ENCODE measurements around the gene ADSS2.
"Not testable (repeated sequence)": the region's sequence is repeated elsewhere in the genome, so short reads cannot be mapped to it uniquely, and the experiment has no call there.

Gene ADSS2

GRCh38 chr1:244451539-244451950, at the start of gene ADSS2:
ADSS2 (minus strand) TSS chr1:244451909; CDS start chr1:244451817, 92 bp downstream.
- peak within 1 kb of the TSS; percentile 69 for H2AFZ ChIP-seq (ENCODE audit: low read length, unreplicated experiment)
- peak within 1 kb of the TSS; percentile 86 for H3K4me3 ChIP-seq (ENCODE audit: low read depth, low read length)
- peaks cover 35% of the 10 kb centered on the region for H3K4me1 ChIP-seq (ENCODE audit: control insufficient read depth, insufficient read depth, low read length, unreplicated experiment)
- H3K36me3 ChIP-seq (ENCODE audit: insufficient read depth, low read length): no peaks in the 10 kb centered on the region; the same call in 1 of the 2 replicates
- no peaks in the 10 kb centered on the region for H3K27me3 ChIP-seq (ENCODE audit: insufficient read depth, low read length)
- H3K79me2 ChIP-seq (ENCODE audit: control insufficient read depth, insufficient read depth, low read length, unreplicated experiment): peaks cover 47% of the 10 kb centered on the region
- peak within 1 kb of the TSS; percentile 81 for H3K27ac ChIP-seq (ENCODE audit: low read depth, low read length)

GRCh38 chr1:244500515-244500914, 48.8 kb upstream of the ADSS2 start:
- H3K4me3 ChIP-seq (ENCODE audit: low read depth, low read length); H3K36me3 ChIP-seq (ENCODE audit: insufficient read depth, low read length); H3K27me3 ChIP-seq (ENCODE audit: insufficient read depth, low read length); H2AFZ ChIP-seq (ENCODE audit: low read length, unreplicated experiment); H3K4me1 ChIP-seq (ENCODE audit: control insufficient read depth, insufficient read depth, low read length, unreplicated experiment); H3K79me2 ChIP-seq (ENCODE audit: control insufficient read depth, insufficient read depth, low read length, unreplicated experiment); H3K27ac ChIP-seq (ENCODE audit: low read depth, low read length): not testable (repeated sequence)

- not testable (repeated sequence) for H3K27me3 ChIP-seq (ENCODE audit: insufficient read depth, low read length); H3K36me3 ChIP-seq (ENCODE audit: insufficient read depth, low read length); H3K4me3 ChIP-seq (ENCODE audit: low read depth, low read length); H3K4me1 ChIP-seq (ENCODE audit: control insufficient read depth, insufficient read depth, low read length, unreplicated experiment); H2AFZ ChIP-seq (ENCODE audit: low read length, unreplicated experiment); H3K27ac ChIP-seq (ENCODE audit: low read depth, low read length); H3K79me2 ChIP-seq (ENCODE audit: control insufficient read depth, insufficient read depth, low read length, unreplicated experiment)
Observed at GRCh38 chr1:244499484-244499883, 47.8 kb upstream of the ADSS2 start.

- H3K4me3 ChIP-seq (ENCODE audit: low read depth, low read length): no peak overlapping the region
- H3K27ac ChIP-seq (ENCODE audit: low read depth, low read length): no peak overlapping the region
- H2AFZ ChIP-seq (ENCODE audit: low read length, unreplicated experiment): no peak overlapping the region
- H3K79me2 ChIP-seq (ENCODE audit: control insufficient read depth, insufficient read depth, low read length, unreplicated experiment): no peaks in the 10 kb centered on the region
- no peaks in the 10 kb centered on the region for H3K36me3 ChIP-seq (ENCODE audit: insufficient read depth, low read length)
- H3K4me1 ChIP-seq (ENCODE audit: control insufficient read depth, insufficient read depth, low read length, unreplicated experiment): no peaks in the 10 kb centered on the region
- no peaks in the 10 kb centered on the region for H3K27me3 ChIP-seq (ENCODE audit: insufficient read depth, low read length)
Observed at GRCh38 chr1:244497805-244498204, 46.1 kb upstream of the ADSS2 start.

GRCh38 chr1:244496186-244496585, 44.5 kb upstream of the ADSS2 start:
- no peak overlapping the region for H3K27ac ChIP-seq (ENCODE audit: low read depth, low read length)
- no peak overlapping the region for H2AFZ ChIP-seq (ENCODE audit: low read length, unreplicated experiment)
- H3K4me3 ChIP-seq (ENCODE audit: low read depth, low read length): no peak overlapping the region
- H3K36me3 ChIP-seq (ENCODE audit: insufficient read depth, low read length): no peaks in the 10 kb centered on the region
- H3K27me3 ChIP-seq (ENCODE audit: insufficient read depth, low read length): no peaks in the 10 kb centered on the region
- H3K79me2 ChIP-seq (ENCODE audit: control insufficient read depth, insufficient read depth, low read length, unreplicated experiment): no peaks in the 10 kb centered on the region
- H3K4me1 ChIP-seq (ENCODE audit: control insufficient read depth, insufficient read depth, low read length, unreplicated experiment): no peaks in the 10 kb centered on the region

GRCh38 chr1:244494653-244495052, 42.9 kb upstream of the ADSS2 start:
- H2AFZ ChIP-seq (ENCODE audit: low read length, unreplicated experiment): no peak overlapping the region
- H3K4me3 ChIP-seq (ENCODE audit: low read depth, low read length): no peak overlapping the region
- H3K79me2 ChIP-seq (ENCODE audit: control insufficient read depth, insufficient read depth, low read length, unreplicated experiment): no peaks in the 10 kb centered on the region
- H3K27ac ChIP-seq (ENCODE audit: low read depth, low read length): no peak overlapping the region
- H3K4me1 ChIP-seq (ENCODE audit: control insufficient read depth, insufficient read depth, low read length, unreplicated experiment): no peaks in the 10 kb centered on the region
- H3K36me3 ChIP-seq (ENCODE audit: insufficient read depth, low read length): no peaks in the 10 kb centered on the region
- H3K27me3 ChIP-seq (ENCODE audit: insufficient read depth, low read length): no peaks in the 10 kb centered on the region

- not testable (repeated sequence) for H3K36me3 ChIP-seq (ENCODE audit: insufficient read depth, low read length); H3K79me2 ChIP-seq (ENCODE audit: control insufficient read depth, insufficient read depth, low read length, unreplicated experiment); H3K4me3 ChIP-seq (ENCODE audit: low read depth, low read length); H3K27me3 ChIP-seq (ENCODE audit: insufficient read depth, low read length); H2AFZ ChIP-seq (ENCODE audit: low read length, unreplicated experiment); H3K27ac ChIP-seq (ENCODE audit: low read depth, low read length); H3K4me1 ChIP-seq (ENCODE audit: control insufficient read depth, insufficient read depth, low read length, unreplicated experiment)
Observed at GRCh38 chr1:244484971-244485370, 33.3 kb upstream of the ADSS2 start.

- no peak overlapping the region for H2AFZ ChIP-seq (ENCODE audit: low read length, unreplicated experiment)
- no peak overlapping the region for H3K27ac ChIP-seq (ENCODE audit: low read depth, low read length)
- no peaks in the 10 kb centered on the region for H3K4me1 ChIP-seq (ENCODE audit: control insufficient read depth, insufficient read depth, low read length, unreplicated experiment)
- H3K27me3 ChIP-seq (ENCODE audit: insufficient read depth, low read length): no peaks in the 10 kb centered on the region
- no peaks in the 10 kb centered on the region for H3K79me2 ChIP-seq (ENCODE audit: control insufficient read depth, insufficient read depth, low read length, unreplicated experiment)
- no peak overlapping the region for H3K4me3 ChIP-seq (ENCODE audit: low read depth, low read length)
- 0 out of 2 replicates have a peak, but pooled peaks cover 3% of the 10 kb centered on the region for H3K36me3 ChIP-seq (ENCODE audit: insufficient read depth, low read length)
Observed at GRCh38 chr1:244473059-244473605, 21.4 kb upstream of the ADSS2 start.

- H3K27ac ChIP-seq (ENCODE audit: low read depth, low read length): no peak overlapping the region
- no peaks in the 10 kb centered on the region for H3K4me1 ChIP-seq (ENCODE audit: control insufficient read depth, insufficient read depth, low read length, unreplicated experiment)
- no peaks in the 10 kb centered on the region for H3K27me3 ChIP-seq (ENCODE audit: insufficient read depth, low read length)
- H3K4me3 ChIP-seq (ENCODE audit: low read depth, low read length): no peak overlapping the region
- no peaks in the 10 kb centered on the region for H3K79me2 ChIP-seq (ENCODE audit: control insufficient read depth, insufficient read depth, low read length, unreplicated experiment)
- H2AFZ ChIP-seq (ENCODE audit: low read length, unreplicated experiment): no peak overlapping the region
- H3K36me3 ChIP-seq (ENCODE audit: insufficient read depth, low read length): peaks cover 5% of the 10 kb centered on the region
Observed at GRCh38 chr1:244466724-244467123, 15.0 kb upstream of the ADSS2 start.

- Histone ChIP-seq H3K27ac (ENCODE audit: low read depth, low read length) (peak within 1 kb of the TSS; percentile 36), H3K4me1 (ENCODE audit: control insufficient read depth, insufficient read depth, low read length, unreplicated experiment) (peaks cover 10% of the 10 kb centered on the region), H3K79me2 (ENCODE audit: control insufficient read depth, insufficient read depth, low read length, unreplicated experiment) (no peaks in the 10 kb centered on the region), H3K36me3 (ENCODE audit: insufficient read depth, low read length) (no peaks in the 10 kb centered on the region), H3K4me3 (ENCODE audit: low read depth, low read length) (peak within 1 kb of the TSS; percentile 93), H2AFZ (ENCODE audit: low read length, unreplicated experiment) (peak within 1 kb of the TSS; percentile 90), H3K27me3 (ENCODE audit: insufficient read depth, low read length) (no peaks in the 10 kb centered on the region)
Observed at GRCh38 chr1:244461245-244462071, 9.7 kb upstream of the ADSS2 start, which contains the start of gene CATSPERE. CATSPERE (plus strand) TSS chr1:244461273; CDS start chr1:244461430, 157 bp downstream.

GRCh38 chr1:244460197-244460596, 8.5 kb upstream of the ADSS2 start:
- no peaks in the 10 kb centered on the region for H3K27me3 ChIP-seq (ENCODE audit: insufficient read depth, low read length)
- H3K79me2 ChIP-seq (ENCODE audit: control insufficient read depth, insufficient read depth, low read length, unreplicated experiment): no peaks in the 10 kb centered on the region
- no peak overlapping the region for H2AFZ ChIP-seq (ENCODE audit: low read length, unreplicated experiment)
- H3K36me3 ChIP-seq (ENCODE audit: insufficient read depth, low read length): no peaks in the 10 kb centered on the region
- no peak overlapping the region for H3K27ac ChIP-seq (ENCODE audit: low read depth, low read length)
- H3K4me3 ChIP-seq (ENCODE audit: low read depth, low read length): peak overlapping the region; percentile 93; the same call in 1 of the 2 replicates
- H3K4me1 ChIP-seq (ENCODE audit: control insufficient read depth, insufficient read depth, low read length, unreplicated experiment): peaks cover 10% of the 10 kb centered on the region

All from ACC112 (cell line).